Daoy (cell line): Measurements from ENCODE around the gene TECPR2. TPM values are rescaled to one million over a fixed set of nuclear protein-coding genes. Genes with fewer than 3 reads are reported as not detected.

Experiments used
- total RNA-seq: library from RNA; depleted of rRNA; stranded (reverse); fragments of >200 nt; shearing (Covaris generic); gene quantifications from 2 replicates; pipeline ENCODE4 v1.2.3, GENCODE V29; 2014; rRNA removed

The TECPR2 gene
- total RNA-seq, 1 experiment from 2014 or later = 15.3 TPM

Other genes with a start within 250 kb of the TECPR2 start
- gene WDR20, start 223.0 kb upstream of the TECPR2 start, total RNA-seq = 10.2 and 12.2 TPM in 2 replicates
- gene MOK, start 57.8 kb upstream of the TECPR2 start, total RNA-seq = 86.9 and 97.0 TPM in 2 replicates
- gene ZNF839, start 43.2 kb upstream of the TECPR2 start, total RNA-seq = 8.5 and 14.9 TPM in 2 replicates
- 68.8 and 81.3 TPM in 2 replicates for gene CINP, start 51 bp upstream of the TECPR2 start, total RNA-seq
- gene ANKRD9, start 146.8 kb downstream of the TECPR2 start, total RNA-seq = 25.0 and 28.0 TPM in 2 replicates
- 17.7 and 19.6 TPM in 2 replicates for gene RCOR1, start 229.7 kb downstream of the TECPR2 start, total RNA-seq